ENCODE results near the gene ZNF138. TPM values are rescaled to one million over a fixed set of nuclear protein-coding genes. Genes with fewer than 3 reads are reported as not detected.

Gene ZNF138
- polyA plus RNA-seq, 1 donor (not counting 4 experiments of a cell fraction or from before 2014, with no cell fraction given) = 6.3 TPM

GRCh38 chr7:64876792-64877713, 82.8 kb downstream of the ZNF138 start:
- FAIRE-seq (no peak), DNase-seq (ENCODE audit: low read depth, low spot score) (no peak)
- H3K9me3 ChIP-seq (ENCODE audit: control insufficient read depth, low read depth, low read length) = peaks cover 13% of the 10 kb centered on the region
- H4K20me1 ChIP-seq (ENCODE audit: control insufficient read depth, extremely low read depth, insufficient read depth, low read length) = no peaks in the 10 kb centered on the region
- dilution Hi-C loops (cut with MboI; ENCODE audit: extremely low pct_ligation_motif_present, low sequenced_read_pairs) = no loop called here
- H3K27ac ChIP-seq (ENCODE audit: control insufficient read depth, insufficient read depth, low read length) = no peak overlapping the region
- H3K4me2 ChIP-seq (ENCODE audit: control insufficient read depth, extremely low read depth, insufficient read depth, low read depth, low read length) = peak overlapping the region; percentile 25
- no peak overlapping the region for H3K4me3 ChIP-seq (ENCODE audit: control insufficient read depth in 2 of 3, extremely low read depth in 1 of 3, insufficient read depth in 2 of 3, low read depth in 1 of 3, low read length in 3 of 3)
- TF ChIP-seq, protein P1, sequence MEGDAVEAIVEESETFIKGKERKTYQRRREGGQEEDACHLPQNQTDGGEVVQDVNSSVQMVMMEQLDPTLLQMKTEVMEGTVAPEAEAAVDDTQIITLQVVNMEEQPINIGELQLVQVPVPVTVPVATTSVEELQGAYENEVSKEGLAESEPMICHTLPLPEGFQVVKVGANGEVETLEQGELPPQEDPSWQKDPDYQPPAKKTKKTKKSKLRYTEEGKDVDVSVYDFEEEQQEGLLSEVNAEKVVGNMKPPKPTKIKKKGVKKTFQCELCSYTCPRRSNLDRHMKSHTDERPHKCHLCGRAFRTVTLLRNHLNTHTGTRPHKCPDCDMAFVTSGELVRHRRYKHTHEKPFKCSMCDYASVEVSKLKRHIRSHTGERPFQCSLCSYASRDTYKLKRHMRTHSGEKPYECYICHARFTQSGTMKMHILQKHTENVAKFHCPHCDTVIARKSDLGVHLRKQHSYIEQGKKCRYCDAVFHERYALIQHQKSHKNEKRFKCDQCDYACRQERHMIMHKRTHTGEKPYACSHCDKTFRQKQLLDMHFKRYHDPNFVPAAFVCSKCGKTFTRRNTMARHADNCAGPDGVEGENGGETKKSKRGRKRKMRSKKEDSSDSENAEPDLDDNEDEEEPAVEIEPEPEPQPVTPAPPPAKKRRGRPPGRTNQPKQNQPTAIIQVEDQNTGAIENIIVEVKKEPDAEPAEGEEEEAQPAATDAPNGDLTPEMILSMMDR (optimal IDR thresholded peaks at IDR 0.05 in 1 of 3, IDR thresholded peaks at IDR 0.05 in 1 of 3, conservative IDR thresholded peaks at IDR 0.05 in 1 of 3; ENCODE audit: extremely low read depth in 1 of 3, insufficient read depth in 2 of 3, low read length in 3 of 3) = no peak
- TF ChIP-seq EZH2 (IDR thresholded peaks at IDR 0.05; ENCODE audit: low read length) = no peak
- H3K79me2 ChIP-seq (ENCODE audit: control insufficient read depth, insufficient read depth, low read length) = no peaks in the 10 kb centered on the region
- H3K9me1 ChIP-seq (ENCODE audit: control insufficient read depth, extremely low read depth, insufficient read depth, low read length) = no peaks in the 10 kb centered on the region
- peak overlapping the region; percentile 33 for H2AFZ ChIP-seq (ENCODE audit: control insufficient read depth, low read length)
- H3K9ac ChIP-seq (ENCODE audit: control insufficient read depth, extremely low read depth, insufficient read depth, low read length) = no peak overlapping the region
- no peaks in the 10 kb centered on the region for H3K27me3 ChIP-seq (ENCODE audit: control insufficient read depth, extremely low read depth, insufficient read depth, low read length)
- H3K4me1 ChIP-seq (ENCODE audit: control insufficient read depth, extremely low read depth, insufficient read depth, low read length) = peaks cover under 1% of the 10 kb centered on the region
- no peaks in the 10 kb centered on the region for H3K36me3 ChIP-seq (ENCODE audit: control insufficient read depth in 2 of 2, extremely low read depth in 1 of 2, insufficient read depth in 2 of 2, low read length in 2 of 2)

DNA sequence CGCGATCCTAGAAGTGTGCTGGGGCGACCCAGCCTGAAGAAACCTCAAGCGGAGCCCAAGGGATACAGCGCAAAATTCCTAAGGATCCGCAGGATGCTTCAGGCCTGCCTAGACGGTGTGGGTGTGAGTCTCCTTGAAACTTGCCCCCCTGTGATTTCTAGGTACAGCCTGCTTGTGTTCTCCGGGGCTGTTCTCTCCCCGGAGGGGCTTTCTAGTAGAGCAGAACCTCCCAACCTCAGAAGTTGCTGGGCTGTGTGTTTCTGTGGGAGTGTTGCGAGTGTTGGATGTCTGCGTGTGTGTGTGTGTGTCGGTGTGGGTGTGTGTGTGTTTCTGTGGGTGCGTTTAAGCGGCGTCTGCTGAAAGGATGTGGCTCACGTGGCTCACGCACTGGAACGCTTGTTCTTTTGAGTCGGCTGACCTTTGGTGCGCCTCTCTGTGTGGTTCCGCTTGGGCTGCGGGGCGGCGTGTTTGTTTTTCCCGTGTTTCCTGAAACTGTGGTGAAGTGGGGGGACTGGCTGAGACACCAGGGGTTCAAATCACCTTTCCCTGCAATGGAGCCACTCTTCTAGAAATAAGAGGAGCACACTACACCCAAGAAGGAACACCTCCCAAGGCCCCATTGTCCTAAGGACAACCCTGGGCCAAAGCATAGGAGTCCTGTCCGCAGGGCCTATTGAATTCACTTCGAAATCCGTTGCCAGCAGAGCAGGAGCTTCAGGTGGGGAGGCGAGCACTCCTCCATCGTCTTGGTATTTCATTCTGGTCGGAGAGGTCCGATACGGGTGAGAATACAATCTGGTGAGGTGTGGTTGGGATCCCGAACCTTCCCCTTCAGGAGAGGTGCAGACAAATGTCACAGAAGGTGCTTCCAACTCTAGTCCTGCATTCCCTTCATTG, 83.7 kb downstream of the ZNF138 start:
- H3K9me1 ChIP-seq (ENCODE audit: control insufficient read depth, extremely low read depth, insufficient read depth, low read length) = no peaks in the 10 kb centered on the region
- H3K4me3 ChIP-seq (ENCODE audit: control insufficient read depth in 2 of 3, extremely low read depth in 1 of 3, insufficient read depth in 2 of 3, low read depth in 1 of 3, low read length in 3 of 3) = no peak overlapping the region
- TF ChIP-seq, protein P1 (optimal IDR thresholded peaks at IDR 0.05 in 1 of 3, IDR thresholded peaks at IDR 0.05 in 1 of 3, conservative IDR thresholded peaks at IDR 0.05 in 1 of 3; ENCODE audit: extremely low read depth in 1 of 3, insufficient read depth in 2 of 3, low read length in 3 of 3) = no peak
- TF ChIP-seq EZH2 (IDR thresholded peaks at IDR 0.05; ENCODE audit: low read length) = no peak
- dilution Hi-C loops (cut with MboI; ENCODE audit: extremely low pct_ligation_motif_present, low sequenced_read_pairs) = no loop called here
- H3K36me3 ChIP-seq (ENCODE audit: control insufficient read depth in 2 of 2, extremely low read depth in 1 of 2, insufficient read depth in 2 of 2, low read length in 2 of 2) = no peaks in the 10 kb centered on the region
- no peaks in the 10 kb centered on the region for H4K20me1 ChIP-seq (ENCODE audit: control insufficient read depth, extremely low read depth, insufficient read depth, low read length)
- peaks cover 2% of the 10 kb centered on the region for H3K4me1 ChIP-seq (ENCODE audit: control insufficient read depth, extremely low read depth, insufficient read depth, low read length)
- DNase-seq (ENCODE audit: low read depth, low spot score) (no peak), FAIRE-seq (no peak)
- peak overlapping the region; percentile 25 for H3K4me2 ChIP-seq (ENCODE audit: control insufficient read depth, extremely low read depth, insufficient read depth, low read depth, low read length)
- H3K9me3 ChIP-seq (ENCODE audit: control insufficient read depth, low read depth, low read length) = peaks cover 10% of the 10 kb centered on the region
- H2AFZ ChIP-seq (ENCODE audit: control insufficient read depth, low read length) = peak overlapping the region; percentile 33
- H3K79me2 ChIP-seq (ENCODE audit: control insufficient read depth, insufficient read depth, low read length) = no peaks in the 10 kb centered on the region
- no peak overlapping the region for H3K9ac ChIP-seq (ENCODE audit: control insufficient read depth, extremely low read depth, insufficient read depth, low read length)
- H3K27ac ChIP-seq (ENCODE audit: control insufficient read depth, insufficient read depth, low read length) = no peak overlapping the region
- H3K27me3 ChIP-seq (ENCODE audit: control insufficient read depth, extremely low read depth, insufficient read depth, low read length) = no peaks in the 10 kb centered on the region

Data from keratinocyte (primary cell).